K562 (cell line): ENCODE measurements around the gene ASRGL1. TPM values are rescaled to one million over a fixed set of nuclear protein-coding genes. Genes with fewer than 3 reads are reported as not detected.

Experiments used
- ATAC-seq: fragments of 200-7000 bp; cut with Tn5 transposase; 3 replicates; pipeline ENCODE4 v1.9.1; 2020; ENCODE audit warnings: moderate library complexity
- BruUV-seq: library from RNA; stranded (reverse); fragments of 400-500 nt; replicated peaks from 2 replicates; lab custom pipeline; 2021; lab: Mats Ljungman, UMichigan
- CTCF ChIA-PET: fragments of 300-600 bp; formaldehyde crosslinking; extraction: SDS; loops from one replicate; lab custom pipeline; 2021; ENCODE audit warnings: low intra/inter-chr PET ratio; lab: Yijun Ruan, JAX
- POLR2A ChIA-PET: fragments of 300-600, 350-650 bp; sonication (Branson Sonifier 250); formaldehyde crosslinking; extraction: SDS; loops from one replicate; lab custom pipeline; 2021; ENCODE audit warnings: antibody characterized with exemption, inconsistent platforms; lab: Yijun Ruan, JAX
- DNase-seq, 4 experiments: peaks; one replicate each; pipeline versions ENCODE4 v3.0.0 to v3.0.0-alpha.2; 2011 to 2018; ENCODE audit warnings: low spot score in 3 of 4, mixed read lengths in 3 of 4; ENCODE audit errors: extremely low read depth in 1 of 4
- FAIRE-seq: peaks from 2 replicates; lab custom pipeline; 2011; peaks lifted over from hg19 to GRCh38; lab: Jason Lieb, UNC
- H2AFZ ChIP-seq: 2 replicates; pipeline ENCODE4 v1.6.0; 2011; ENCODE audit warnings: low read depth, low read length, control low read depth, inconsistent platforms
- H3K27ac ChIP-seq: fragments of 200-600 bp; 3 replicates; pipeline ENCODE4 v1.8.0; 2011; ENCODE audit warnings: low read depth, mild to moderate bottlenecking, control low read depth, inconsistent platforms, low read length, moderate library complexity, mixed read lengths; ENCODE audit errors: extremely low read depth
- H3K27me3 ChIP-seq, 2 experiments: fragments of 300-600 bp in 1 of 2; 2 replicates in 1 of 2; 3 replicates in 1 of 2; pipeline versions ENCODE4 v1.6.0 to v1.8.0; 2011; ENCODE audit warnings: inconsistent platforms in 2 of 2, low read length in 2 of 2, mild to moderate bottlenecking in 1 of 2, mixed read lengths in 1 of 2, moderate library complexity in 1 of 2; ENCODE audit not compliant: control insufficient read depth in 2 of 2, insufficient read depth in 2 of 2
- H3K36me3 ChIP-seq: fragments of 300-600 bp; 3 replicates; pipeline ENCODE4 v1.8.0; 2011; ENCODE audit warnings: mild to moderate bottlenecking, low read length, inconsistent platforms; ENCODE audit not compliant: control insufficient read depth, insufficient read depth
- H3K4me1 ChIP-seq, 2 experiments: fragments of 200-600 bp in 1 of 2; replicated peaks in 1 of 2; 2 replicates in 1 of 2; 3 replicates in 1 of 2; pipeline versions ENCODE4 v1.5.1 to v1.8.0; 2011; ENCODE audit warnings: inconsistent platforms in 2 of 2, low read length in 2 of 2, mild to moderate bottlenecking in 1 of 2, mixed read lengths in 1 of 2, moderate library complexity in 1 of 2; ENCODE audit not compliant: control insufficient read depth in 2 of 2, insufficient read depth in 2 of 2
- H3K4me2 ChIP-seq: 2 replicates; pipeline ENCODE4 v1.6.1; 2011; ENCODE audit warnings: low read length, control low read depth, inconsistent platforms, mixed read lengths; ENCODE audit not compliant: insufficient read depth
- H3K4me3 ChIP-seq: fragments of 200-600 bp; sonication (generic), shearing (Covaris generic); 2 replicates; pipeline ENCODE4 v1.5.1; 2016; ENCODE audit warnings: control low read depth, inconsistent platforms
- H3K79me2 ChIP-seq: fragments of 200-600 bp; 3 replicates; pipeline ENCODE4 v1.8.0; 2011; ENCODE audit warnings: low read length, inconsistent platforms; ENCODE audit not compliant: control insufficient read depth, insufficient read depth
- H3K9ac ChIP-seq, 2 experiments: 2 replicates each; pipeline versions ENCODE4 v1.6.0 to v1.6.1; 2011; ENCODE audit warnings: low read depth in 2 of 2, low read length in 2 of 2, control low read depth in 1 of 2, inconsistent platforms in 1 of 2, mild to moderate bottlenecking in 1 of 2, mixed read lengths in 1 of 2; ENCODE audit not compliant: insufficient read depth in 1 of 2
- H3K9me1 ChIP-seq: one replicate; pipeline ENCODE4 v1.6.0; 2011; ENCODE audit warnings: inconsistent platforms, mild to moderate bottlenecking, low read length, moderate library complexity; ENCODE audit not compliant: control insufficient read depth, insufficient read depth
- H3K9me3 ChIP-seq: replicated peaks from 2 replicates; pipeline ENCODE4 v1.5.1; 2011; ENCODE audit warnings: low read depth, low read length, inconsistent platforms; ENCODE audit not compliant: control insufficient read depth, insufficient read depth
- H4K20me1 ChIP-seq: replicated peaks from 2 replicates; pipeline ENCODE4 v1.6.1; 2011; ENCODE audit warnings: low read length, inconsistent platforms, mixed read lengths; ENCODE audit not compliant: control insufficient read depth, insufficient read depth
- MGA ChIP-seq: fragments of 450-650 bp; IDR thresholded peaks from 2 replicates; pipeline ENCODE4 v1.6.1; 2016; ENCODE audit warnings: mild to moderate bottlenecking, moderate library complexity
- ZBTB49 ChIP-seq: sonication (generic); formaldehyde crosslinking; IDR thresholded peaks from 2 replicates; pipeline ENCODE4 v1.8.0; 2022; ENCODE audit warnings: missing genetic modification reagents, mild to moderate bottlenecking, borderline replicate concordance
- ZFP30 ChIP-seq: fragments of 250-450 bp; sonication (Bioruptor Pico); IDR thresholded peaks from 2 replicates; pipeline ENCODE4 v1.8.0; 2022; ENCODE audit warnings: moderate library complexity, mild to moderate bottlenecking, inconsistent platforms, borderline replicate concordance
- ZNF76 ChIP-seq: fragments of 250-450 bp; sonication (Bioruptor Pico); IDR thresholded peaks from 2 replicates; pipeline ENCODE4 v1.4.0; 2020; ENCODE audit warnings: mild to moderate bottlenecking, moderate library complexity, borderline replicate concordance
- WGBS: fragments of 100-300 bp; shearing (Covaris generic); methylation state at CpG from one replicate; pipeline ENCODE4 v1.1.6; 2016; ENCODE audit warnings: low coverage, mixed read lengths; ENCODE audit not compliant: insufficient coverage; ENCODE audit errors: missing lambda C conversion rate; 5-methylcytosine and 5-hydroxymethylcytosine counted together
- in situ Hi-C: fragments of 300-500 bp; cut with MboI; formaldehyde crosslinking; loops from 4 replicates; pipeline ENCODE4 v1.15.0; 2018; ENCODE audit warnings: inconsistent platforms, mixed read lengths
- intact Hi-C: fragments of 100-400 bp; cut with micrococcal nuclease; formaldehyde crosslinking; loops from 2 replicates; pipeline ENCODE4 v1.14.2; 2022
- polyA plus RNA-seq, 8 experiments: library from polyadenylated mRNA; depleted of rRNA in 4 of 8; stranded (reverse) in 5 of 8; unstranded in 3 of 8; fragments of >200 nt; fragmentation: Nextera tagmentation in 2 of 8; fragmentation: Illumina TruSeq in 1 of 8; extraction: Ambion mirVana in 2 of 8; extraction: Trizol in 1 of 8; gene quantifications; 2 replicates each; pipeline versions ENCODE4 v1.2.1 to v1.2.3, GENCODE V29; 2011 to 2014; ENCODE audit warnings: inconsistent platforms in 1 of 8, missing spikeins in 1 of 8
- total RNA-seq, 7 experiments: library from RNA; depleted of rRNA in 6 of 7; stranded (reverse); fragments of >200 nt in 6 of 7; fragmentation: Illumina TruSeq in 2 of 7; extraction: Trizol in 2 of 7; gene quantifications; 2 replicates each; pipeline versions ENCODE4 v1.2.1 to v1.2.3, GENCODE V29; 2011 to 2021; ENCODE audit warnings: low replicate concordance in 1 of 7

ASRGL1 gene
- total and polyA plus RNA-seq, 9 of the 15 experiments (the other 6 are each of a cell fraction or from before 2014, with no cell fraction given), result 3.1 to 23.0 (median 11.2) TPM

GRCh38 chr11:62391642-62392425 is 54.6 kb downstream of the ASRGL1 start (continued):
- TF ChIP-seq ZBTB49 (CRISPR knock-in tag) (no peak), ZFP30 (CRISPR knock-in tag) (no peak)

GRCh38 chr11:62392506-62392905 is 55.3 kb downstream of the ASRGL1 start:
- BruUV-seq, result no TSS peak
- intact Hi-C loops (loop anchor here (10.0 kb wide), 1 partner anchor 372 kb away; the partner anchor contains the start of gene POLR2G), in situ Hi-C loops (loop anchor here (5.0 to 25.0 kb wide), 4 partner anchors 162 to 620 kb away; partner anchors contain the start of gene SLC22A8)
- no peak overlapping the region for H3K4me2 ChIP-seq
- WGBS, result 45% methylated on average over 3 of the region's 3 CpGs
- no peak overlapping the region for H3K4me3 ChIP-seq
- CTCF ChIA-PET, result interaction anchor here (0.7 to 1.1 kb wide), 2 partner anchors 12 to 163 kb away, joined by 3 to 4 read pairs; no protein-coding TSS in a partner anchor
- peak overlapping the region; percentile 75; the same call in 1 of the 2 replicates for H2AFZ ChIP-seq
- H3K9me3 ChIP-seq, result no peaks in the 10 kb centered on the region
- POLR2A ChIA-PET, result interaction anchor here (0.8 to 2.7 kb wide), 7 partner anchors 151 to 273 kb away, joined by 3 to 8 read pairs (median 5); partner anchors contain the start of genes AHNAK, C11orf98, CSKMT and EEF1G
- H4K20me1 ChIP-seq, result no peaks in the 10 kb centered on the region
- no peaks in the 10 kb centered on the region for H3K27me3 ChIP-seq
- H3K9ac ChIP-seq, result peak overlapping the region; percentile 5 to 19; a peak in 1 of 4 replicates
- no peak overlapping the region for H3K27ac ChIP-seq
- FAIRE-seq (no peak), ATAC-seq (no peak), DNase-seq (peak in 2 of 4 experiments; percentile 6 to 18)
- H3K9me1 ChIP-seq, result no peaks in the 10 kb centered on the region
- no peaks in the 10 kb centered on the region for H3K36me3 ChIP-seq
- H3K4me1 ChIP-seq, result peaks cover 38 to 41% of the 10 kb centered on the region in 2 experiments
- no peaks in the 10 kb centered on the region for H3K79me2 ChIP-seq
- TF ChIP-seq ZNF76 (no peak), MGA (no peak)
